GM18861 (cell line): ENCODE measurements around the gene DDIT4L.
"Not testable (repeated sequence)": the region's sequence is repeated elsewhere in the genome, so short reads cannot be mapped to it uniquely, and the experiment has no call there.

Experiments used
- ATAC-seq: cut with Tn5 transposase; IDR thresholded peaks from one replicate; pipeline ENCODE4 v1.9.1; 2021; ENCODE audit not compliant: unreplicated experiment

Gene DDIT4L, protein sequence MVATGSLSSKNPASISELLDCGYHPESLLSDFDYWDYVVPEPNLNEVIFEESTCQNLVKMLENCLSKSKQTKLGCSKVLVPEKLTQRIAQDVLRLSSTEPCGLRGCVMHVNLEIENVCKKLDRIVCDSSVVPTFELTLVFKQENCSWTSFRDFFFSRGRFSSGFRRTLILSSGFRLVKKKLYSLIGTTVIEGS

DNA sequence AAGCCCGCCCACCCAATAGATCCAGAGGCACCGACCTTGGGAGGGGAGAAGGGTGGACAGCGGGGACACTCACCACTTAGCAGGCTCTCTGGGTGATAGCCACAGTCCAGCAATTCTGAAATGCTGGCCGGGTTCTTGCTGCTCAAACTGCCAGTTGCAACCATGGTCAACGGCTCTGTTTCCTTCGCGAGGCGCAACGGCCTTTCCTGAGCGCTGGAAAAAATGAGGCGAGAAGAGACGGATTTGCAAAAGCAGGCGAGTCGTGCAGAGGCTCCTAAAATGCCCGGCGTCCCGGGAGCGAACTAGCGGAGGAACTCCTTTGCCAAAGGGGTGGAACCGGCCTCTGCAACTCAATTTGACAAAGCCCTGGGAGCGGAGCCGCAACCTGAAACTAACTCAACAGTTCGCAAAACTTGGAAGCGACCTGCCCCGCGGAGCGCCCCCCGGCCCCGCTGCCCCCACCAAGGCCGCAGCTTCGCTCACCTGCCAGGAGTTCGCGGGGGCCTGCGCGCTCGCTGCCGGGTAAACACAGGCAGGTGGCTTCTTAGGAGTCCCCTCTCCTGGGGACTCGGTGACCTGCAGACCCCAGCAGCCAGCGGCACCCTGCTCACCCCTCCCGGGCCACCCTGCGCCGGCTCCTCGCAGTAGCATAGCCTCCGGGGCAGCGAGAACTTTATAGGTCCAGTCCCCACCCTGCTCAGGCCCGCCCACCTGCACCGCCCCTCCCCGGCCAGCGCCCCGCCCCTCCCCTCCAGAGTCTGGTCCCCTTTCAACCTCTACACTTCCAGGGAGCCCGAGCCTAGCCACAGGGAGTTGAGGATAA, at the start of gene DDIT4L:
DDIT4L (minus strand) TSS at position 649 of the 823 bp plus-strand sequence; CDS start at position 164, 485 bp downstream.
- ATAC-seq: no peak

DNA sequence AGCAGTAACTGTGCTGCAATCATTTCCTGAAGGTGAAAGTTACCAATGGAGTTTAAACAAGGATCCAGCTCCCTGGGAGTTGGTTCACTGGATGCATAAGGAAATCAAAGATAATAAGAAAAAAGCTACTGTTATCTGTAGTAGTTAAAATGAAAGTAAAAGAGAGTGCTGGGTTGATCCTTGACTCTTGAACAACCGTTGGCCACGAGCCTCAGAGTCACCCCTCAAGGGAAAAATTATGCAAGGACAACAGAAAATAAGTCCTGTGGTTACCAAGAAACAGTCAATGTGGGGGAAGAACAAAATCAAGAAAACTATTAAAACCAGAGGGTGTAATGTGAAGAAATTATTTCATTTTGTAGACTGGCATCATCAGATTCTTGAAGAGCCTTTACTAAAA, 49.7 kb upstream of the DDIT4L start:
- no peak for ATAC-seq

DNA sequence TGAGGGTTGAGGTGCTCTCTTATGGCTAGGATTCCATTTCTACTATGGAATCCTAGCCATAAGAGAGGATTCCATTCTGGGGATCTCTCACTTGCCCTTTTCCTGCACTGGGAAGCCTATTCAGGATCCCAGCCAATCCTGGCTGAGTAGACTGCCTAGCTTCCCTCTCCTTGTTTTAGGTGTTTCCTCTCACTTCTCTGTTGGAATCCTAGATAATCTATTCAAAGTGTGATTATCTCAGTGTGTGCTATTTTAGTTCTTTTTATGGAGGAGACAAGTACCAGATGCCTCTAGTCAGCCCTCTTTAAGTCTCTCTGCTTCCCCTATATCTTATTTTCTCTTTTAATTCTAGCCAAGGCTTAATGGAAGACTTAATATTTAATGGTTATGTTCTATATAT, 34.5 kb upstream of the DDIT4L start:
- ATAC-seq: no peak

DNA sequence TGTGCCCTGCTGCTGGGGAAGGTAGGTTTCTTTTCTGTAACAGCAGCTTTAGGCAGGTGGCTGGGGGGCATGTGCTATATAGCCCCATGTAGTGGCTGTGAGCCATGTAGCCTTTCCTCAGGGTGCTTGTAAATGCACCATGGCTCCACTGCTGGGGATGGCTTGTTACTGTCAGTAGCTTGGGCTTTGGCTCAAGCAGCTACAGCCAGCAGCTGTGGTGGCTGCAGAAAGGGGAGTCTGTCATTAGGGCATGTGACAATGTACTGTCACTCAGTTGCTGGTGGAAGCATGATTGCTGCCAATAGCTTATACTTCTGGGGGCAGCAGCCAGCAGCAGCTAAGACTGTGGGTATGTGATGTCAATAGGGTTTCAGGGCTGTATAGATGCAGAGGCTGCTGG, 33.9 kb upstream of the DDIT4L start:
- ATAC-seq: no peak

DNA sequence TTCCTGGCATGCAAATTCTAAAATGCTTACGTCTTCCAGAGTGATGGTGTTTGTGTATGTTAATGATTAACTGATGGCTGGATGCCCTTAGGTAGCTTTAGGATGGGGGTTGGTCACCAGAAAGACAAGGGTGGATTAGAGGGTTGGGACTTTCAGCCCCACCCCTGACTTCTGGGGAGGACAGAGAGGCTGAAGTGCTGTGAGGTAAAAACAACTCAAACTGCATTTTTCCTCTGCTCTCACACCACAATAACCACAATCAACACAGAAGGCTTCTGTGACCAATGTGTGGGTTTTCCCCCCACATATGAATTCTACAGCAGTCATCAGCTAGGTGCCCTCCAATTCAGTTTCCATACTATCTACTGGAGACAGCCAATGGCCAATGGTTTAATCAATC, 18.7 kb upstream of the DDIT4L start:
- peak; percentile 89 for ATAC-seq

DNA sequence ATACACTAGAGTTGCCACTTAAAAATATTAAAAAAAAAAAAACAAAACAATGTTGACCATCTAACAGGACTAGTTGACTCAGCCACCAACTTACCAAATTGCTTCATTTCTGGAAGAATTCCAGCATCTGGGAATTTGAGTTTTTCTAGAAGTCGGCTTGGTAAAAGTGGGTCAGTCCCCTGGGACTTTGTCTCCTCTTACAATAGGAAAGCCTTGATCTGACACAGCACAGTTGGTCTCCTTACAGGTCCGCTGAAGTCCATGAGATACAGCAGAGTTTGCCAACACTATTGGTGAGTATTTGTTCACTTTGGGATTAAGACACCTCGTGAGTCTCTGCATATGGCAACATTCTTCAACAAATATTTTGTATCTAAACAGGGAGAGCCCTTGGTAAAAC, 18.2 kb upstream of the DDIT4L start:
- ATAC-seq: no peak

DNA sequence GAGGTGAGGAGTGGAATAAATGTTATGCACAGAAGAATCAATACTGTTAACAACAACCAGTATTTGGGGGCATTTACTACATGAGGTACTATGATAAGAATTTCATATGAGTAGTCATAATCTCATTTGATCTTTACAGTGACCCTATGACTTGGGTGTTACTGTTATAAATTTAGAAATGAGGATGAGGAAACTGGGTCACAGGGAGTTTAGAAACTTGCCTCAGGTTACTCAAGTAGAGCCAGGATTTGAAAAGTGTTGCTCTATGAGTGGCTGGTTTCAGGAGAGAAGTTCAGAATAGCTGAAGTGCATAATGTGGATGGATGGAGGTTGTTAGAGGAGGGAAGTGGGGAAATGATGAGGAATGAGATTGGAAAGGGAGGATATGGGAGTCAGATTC, 16.6 kb upstream of the DDIT4L start:
- no peak for ATAC-seq

DNA sequence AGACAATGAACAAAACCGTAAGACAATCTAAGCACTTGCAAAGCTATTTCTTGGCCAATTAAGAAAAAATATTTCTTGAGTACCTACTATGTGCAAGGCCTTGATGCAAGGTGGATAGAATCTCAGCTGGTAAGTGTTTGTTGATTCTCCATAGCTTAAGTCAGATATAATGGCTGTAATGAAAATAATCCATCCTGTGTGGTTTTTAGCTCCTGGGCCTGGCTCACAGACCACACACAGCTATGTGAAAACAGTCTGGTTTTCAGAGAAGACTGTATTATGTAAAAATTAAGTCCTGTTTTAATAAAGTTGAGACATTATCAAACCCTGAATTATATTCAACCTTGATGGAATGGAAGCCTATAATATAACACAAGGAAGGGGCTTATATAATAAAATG, 7.8 kb upstream of the DDIT4L start:
- ATAC-seq: no peak

DNA sequence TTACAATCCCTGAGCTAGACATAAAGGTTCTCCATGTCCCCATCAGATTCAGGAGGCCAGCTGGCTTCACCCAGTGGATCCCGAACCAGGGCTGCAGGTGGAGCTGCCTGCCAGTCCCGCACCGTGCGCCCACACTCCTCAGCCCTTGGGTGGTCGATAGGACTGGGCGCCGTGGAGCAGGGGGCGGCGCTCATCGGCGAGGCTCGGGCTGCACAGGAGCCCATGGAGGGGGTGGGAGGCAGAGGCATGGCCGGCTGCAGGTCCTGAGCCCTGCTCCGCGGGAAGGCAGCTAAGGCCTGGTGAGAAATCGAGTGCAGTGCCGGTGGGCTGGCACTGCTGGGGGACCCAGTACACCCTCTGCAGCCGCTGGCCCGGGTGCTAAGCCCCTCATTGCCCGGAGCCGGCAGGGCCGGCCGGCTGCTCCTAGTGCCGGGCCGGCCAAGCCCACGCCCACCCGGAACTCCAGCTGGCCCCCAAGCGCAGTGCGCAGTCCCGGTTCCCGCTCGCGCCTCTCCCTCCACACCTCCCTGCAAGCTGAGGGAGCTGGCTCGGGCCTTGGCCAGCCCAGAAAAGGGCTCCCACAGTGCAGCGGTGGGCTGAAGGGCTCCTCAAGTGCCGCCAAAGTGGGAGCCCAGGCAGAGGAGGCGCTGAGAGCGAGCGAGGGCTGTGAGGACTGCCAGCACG, 6.3 kb upstream of the DDIT4L start:
- not testable (repeated sequence) for ATAC-seq

DNA sequence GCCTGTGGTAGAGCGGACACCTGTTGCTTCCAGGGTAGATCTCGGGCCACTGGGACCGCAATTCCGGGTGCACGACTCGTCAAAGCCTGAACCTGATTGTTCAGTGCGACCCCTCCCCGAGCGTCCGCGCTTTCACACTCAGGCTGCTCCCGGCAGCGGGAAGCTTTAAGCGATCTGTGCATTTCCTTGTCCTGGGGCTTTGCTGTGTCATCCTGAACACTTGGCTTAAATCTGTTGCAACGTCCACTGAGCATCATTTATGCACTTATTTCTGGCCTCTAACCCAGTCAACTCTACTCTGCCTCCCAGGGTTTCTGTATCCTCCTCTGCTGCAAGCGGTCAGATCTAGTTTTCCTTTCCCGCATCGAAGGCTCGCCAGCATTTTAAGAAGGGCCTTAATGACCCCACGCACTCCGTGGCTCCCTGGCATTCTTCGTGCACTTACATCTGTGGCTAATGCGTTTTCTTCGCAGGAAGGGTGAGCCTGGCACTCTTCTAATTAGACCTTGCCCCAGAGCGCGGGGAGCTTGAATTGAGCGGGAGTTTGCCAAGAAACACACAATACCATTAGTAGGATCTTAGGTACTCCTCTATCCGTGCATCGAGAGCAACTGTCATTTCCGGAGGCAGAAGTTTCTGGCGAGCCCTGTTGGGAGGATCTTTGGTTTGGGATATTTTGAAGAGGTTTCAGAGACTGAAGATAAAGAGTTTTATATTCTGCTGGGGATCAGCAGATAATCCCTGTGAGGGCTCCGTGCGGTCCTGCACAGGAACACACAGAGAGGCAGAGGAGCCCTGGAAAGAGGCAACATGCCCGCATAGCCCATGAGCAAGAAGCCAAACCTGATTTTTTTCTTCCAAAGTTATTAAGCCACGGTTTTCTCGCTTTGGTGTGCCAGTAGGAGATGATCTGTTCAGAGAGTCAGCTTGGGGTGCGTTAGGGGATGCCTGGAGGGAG, 654 bp upstream of the DDIT4L start:
- ATAC-seq: no peak

DNA sequence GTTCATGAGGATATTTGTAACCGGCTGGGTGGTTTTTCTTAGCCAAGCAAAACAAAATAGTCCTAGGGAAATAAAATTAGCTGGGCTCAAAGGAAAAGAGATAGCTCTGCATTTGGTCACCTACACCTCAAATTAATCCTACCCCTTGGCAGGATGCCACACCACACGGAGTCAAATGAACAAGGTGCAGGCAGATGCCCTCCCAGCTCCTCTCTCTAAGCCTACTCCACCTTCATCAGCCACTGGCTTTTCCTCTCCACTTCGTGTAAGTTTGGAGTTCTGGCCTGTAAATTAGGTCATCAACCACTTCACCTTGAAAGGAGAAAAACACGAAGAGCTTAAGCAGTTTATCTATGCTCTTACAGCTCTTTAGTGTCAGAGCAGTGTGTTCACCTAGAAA, 1.4 kb downstream of the DDIT4L start:
- no peak for ATAC-seq

DNA sequence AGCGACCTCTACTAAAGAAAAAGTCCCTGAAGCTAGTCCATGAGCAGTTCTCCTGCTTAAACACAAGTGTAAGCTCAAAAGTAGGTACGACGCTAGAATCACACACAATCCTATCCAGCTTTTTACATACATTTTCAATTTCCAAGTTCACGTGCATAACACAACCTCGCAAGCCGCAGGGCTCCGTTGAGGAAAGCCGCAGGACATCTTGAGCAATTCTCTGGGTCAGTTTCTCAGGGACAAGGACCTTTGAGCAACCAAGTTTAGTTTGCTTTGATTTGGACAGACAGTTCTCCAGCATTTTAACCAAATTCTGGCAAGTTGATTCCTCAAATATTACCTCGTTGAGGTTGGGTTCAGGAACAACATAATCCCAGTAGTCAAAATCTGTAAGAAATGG, 2.5 kb downstream of the DDIT4L start:
- ATAC-seq: no peak

DNA sequence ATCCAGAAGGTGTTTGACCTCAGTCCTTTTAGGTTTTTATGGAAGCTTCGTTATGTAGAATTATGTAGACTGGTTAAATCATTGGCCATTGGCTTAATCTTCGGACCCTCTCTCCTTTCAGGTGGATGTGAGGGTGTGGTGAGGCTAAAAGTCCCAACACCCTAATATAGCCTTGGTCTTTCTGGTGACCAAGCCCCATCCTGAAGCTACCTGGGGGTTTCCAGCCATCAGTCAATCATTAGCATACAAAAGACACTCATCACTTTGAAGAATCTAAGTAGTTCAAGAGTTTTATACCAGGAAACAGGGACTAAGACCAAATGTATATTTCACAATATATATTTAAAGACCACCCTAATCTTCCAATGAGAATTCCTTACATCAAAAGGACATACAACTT, 5.5 kb downstream of the DDIT4L start:
- ATAC-seq: no peak

DNA sequence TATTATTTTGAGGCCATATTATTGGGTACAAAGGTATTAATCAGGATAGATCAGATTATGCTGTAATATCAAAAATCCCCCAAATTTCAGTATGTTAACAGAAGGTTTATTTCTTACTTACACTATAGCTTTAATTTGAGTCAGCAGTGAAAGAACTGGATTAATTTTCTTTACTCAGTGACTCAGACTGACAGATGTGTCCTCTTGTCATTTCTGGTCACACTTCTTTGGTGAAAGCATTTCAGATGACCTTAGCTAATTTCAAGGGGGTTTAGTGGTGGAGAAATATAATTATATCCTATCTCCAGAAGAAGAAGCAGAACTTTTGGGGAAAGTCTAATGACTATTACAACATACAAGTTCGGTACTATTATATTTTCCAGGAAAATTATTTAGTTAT, 12.4 kb downstream of the DDIT4L start:
- ATAC-seq: no peak

DNA sequence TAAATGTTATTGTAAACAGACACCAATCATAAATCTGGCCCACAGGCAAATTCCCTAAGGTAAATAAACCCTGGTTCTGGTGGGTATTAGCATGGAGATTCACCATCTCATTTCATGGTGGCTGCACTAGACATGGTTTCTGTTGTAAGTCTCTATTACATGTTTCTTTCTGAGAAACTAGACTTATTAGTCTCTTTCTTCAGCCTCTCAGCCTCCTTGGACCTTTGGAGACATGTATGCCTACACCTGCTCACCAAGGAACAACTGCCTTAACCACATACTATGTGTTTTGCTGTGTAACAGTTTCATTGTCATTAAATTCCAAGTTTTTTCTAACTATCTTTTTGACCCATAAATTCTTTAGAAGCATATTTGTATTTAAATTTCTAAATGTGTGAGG, 13.1 kb downstream of the DDIT4L start:
- ATAC-seq: no peak

DNA sequence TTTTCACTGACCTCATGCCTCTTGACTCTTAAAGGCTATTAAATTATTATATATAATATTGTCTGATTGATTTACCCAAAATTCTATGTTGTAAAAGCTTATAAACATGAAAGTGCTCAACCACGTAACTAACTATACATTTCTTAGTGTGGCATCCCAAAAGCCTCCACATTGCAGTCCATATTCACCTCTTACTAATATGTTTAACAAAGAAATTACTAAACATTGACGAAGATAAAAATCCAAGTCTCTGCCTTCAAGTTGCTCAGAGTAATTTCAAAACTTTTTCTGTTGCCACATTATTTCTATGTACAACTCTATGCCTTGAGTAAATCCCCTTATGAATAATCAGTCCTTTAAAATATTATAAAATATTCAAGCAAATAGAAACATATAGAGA, 14.4 kb downstream of the DDIT4L start:
- no peak for ATAC-seq

DNA sequence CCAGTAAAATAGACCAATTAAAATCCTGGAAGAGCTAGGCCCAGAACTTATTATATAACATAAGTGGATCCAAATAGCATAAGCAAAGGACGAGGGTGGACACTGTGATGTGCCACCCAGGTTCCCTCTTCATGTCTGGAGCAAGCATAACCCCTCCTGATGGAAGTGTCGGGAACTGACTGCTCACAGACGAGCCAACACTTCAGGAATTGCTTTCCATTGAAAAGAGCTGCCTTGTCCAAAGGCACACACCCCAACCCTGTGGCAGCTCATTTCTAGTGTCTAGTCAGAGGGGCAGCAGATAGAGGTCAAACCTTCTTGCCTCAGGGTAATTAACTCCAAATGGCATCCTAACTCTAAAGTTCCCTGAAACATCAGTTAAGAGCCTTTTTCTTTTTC, 15.3 kb downstream of the DDIT4L start:
- no peak for ATAC-seq

DNA sequence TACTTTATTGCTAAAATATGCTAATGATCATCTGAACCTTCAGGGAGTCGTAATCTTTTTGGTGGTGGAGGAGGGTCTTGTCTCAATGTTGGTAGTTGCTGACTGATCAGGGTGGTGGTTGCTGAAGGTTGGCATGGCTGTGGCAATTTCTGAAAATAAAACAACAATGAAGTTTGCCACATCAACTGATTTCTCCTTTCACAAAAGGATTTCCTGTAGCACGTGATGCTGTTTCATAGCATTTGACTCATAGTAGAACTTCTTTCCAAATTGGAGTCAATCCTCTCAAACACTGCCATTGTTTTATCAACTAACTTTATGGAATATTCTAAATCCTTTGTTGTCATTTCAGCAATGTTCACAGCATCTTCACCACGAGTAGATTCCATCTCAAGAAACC, 19.3 kb downstream of the DDIT4L start:
- no peak for ATAC-seq

DNA sequence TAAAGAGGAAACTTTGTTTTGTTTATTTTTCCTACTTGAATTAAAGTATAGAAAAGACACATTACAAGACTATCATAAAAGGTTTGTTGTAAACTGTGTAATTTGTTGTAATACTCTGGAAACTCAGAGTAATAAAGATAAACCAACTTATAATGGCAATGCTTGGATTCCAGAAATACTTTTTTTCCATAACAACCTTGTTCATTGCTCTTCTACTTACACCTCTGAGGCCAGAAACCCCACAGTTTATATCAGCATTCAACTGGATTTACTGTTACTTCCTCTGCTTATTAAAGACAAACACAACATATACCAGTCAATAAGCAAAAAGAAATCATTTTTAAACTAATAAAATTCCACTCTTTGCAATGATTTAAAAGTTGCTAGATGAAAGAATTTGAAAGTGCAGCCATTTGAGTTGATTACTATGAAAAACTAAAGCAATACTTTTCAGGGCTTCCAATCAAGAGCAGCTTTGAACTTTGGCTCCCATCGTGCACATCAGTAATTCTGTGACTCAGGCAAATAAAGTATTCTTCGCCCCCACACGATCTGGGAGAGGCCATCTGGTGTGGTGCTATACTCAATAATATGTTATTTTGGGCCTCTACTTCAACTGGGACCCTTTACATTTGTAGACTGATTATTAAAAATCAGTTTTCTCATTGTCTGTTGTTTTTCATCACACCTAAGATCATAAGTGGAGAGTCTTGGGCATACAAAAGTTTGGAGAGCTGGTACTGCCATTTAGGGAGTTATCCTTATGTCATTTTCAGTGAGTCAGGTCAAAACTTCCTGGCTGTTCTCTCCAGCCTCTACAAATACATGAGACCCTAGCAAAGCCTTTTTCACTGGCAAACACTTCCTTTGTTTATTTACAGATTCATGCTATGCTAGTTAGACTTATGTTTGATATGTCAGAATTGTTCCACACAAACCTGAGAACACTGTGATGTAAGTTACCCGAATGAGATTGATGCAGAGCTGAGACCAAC, 20.5 kb downstream of the DDIT4L start:
- no peak for ATAC-seq

DNA sequence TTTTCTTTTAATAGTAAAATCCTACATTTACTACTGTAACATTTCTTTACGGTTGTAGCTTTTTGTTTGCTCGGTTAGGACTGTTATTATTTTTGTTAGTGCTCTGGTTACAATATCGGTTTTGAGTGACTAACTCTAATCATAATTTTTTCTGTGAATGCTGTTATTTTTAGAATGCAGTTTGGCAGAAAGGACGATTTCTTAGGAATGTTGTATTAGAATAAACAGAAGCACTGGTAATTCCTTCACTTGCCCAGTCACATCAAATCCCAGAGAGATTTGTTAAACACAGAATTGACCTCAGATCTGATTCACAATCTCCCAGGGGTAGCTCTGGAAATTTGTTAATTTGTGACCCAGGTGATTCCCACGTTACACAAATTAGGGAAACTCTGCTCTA, 21.7 kb downstream of the DDIT4L start:
- no peak for ATAC-seq
